ENCODE results near the gene PECR.

DNA sequence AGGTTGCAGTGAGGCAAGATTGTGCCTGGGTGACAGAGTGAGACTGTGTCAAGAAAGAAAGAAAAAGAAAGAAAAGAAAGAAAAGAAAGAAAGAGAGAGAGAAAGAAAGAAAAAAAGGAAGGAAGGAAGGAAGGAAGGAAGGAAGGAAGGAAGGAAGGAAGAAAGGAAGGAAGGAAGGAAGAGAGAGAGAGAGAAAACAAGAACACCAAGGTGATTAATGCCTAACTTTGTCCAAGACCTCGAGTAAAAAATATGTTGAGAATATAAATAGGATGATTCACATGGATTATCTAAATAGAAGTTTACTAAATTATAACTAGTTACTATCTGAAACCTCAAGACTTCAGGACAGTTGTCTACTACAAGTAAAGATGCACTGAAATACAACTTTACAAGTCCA, 7.2 kb downstream of the PECR start:
- no peak for TF ChIP-seq POLR2A (IDR thresholded peaks at IDR 0.05; ENCODE audit: low read depth, low read length)
- TF ChIP-seq, protein P1, sequence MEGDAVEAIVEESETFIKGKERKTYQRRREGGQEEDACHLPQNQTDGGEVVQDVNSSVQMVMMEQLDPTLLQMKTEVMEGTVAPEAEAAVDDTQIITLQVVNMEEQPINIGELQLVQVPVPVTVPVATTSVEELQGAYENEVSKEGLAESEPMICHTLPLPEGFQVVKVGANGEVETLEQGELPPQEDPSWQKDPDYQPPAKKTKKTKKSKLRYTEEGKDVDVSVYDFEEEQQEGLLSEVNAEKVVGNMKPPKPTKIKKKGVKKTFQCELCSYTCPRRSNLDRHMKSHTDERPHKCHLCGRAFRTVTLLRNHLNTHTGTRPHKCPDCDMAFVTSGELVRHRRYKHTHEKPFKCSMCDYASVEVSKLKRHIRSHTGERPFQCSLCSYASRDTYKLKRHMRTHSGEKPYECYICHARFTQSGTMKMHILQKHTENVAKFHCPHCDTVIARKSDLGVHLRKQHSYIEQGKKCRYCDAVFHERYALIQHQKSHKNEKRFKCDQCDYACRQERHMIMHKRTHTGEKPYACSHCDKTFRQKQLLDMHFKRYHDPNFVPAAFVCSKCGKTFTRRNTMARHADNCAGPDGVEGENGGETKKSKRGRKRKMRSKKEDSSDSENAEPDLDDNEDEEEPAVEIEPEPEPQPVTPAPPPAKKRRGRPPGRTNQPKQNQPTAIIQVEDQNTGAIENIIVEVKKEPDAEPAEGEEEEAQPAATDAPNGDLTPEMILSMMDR (conservative IDR thresholded peaks at IDR 0.05; ENCODE audit: low read depth, low read length) = no peak
- TF ChIP-seq RAD21 (IDR thresholded peaks at IDR 0.05; ENCODE audit: low read length) = no peak
- TF ChIP-seq RFX5 (IDR thresholded peaks at IDR 0.05; ENCODE audit: low read depth, low read length) = no peak
- TF ChIP-seq CEBPB (IDR thresholded peaks at IDR 0.05; ENCODE audit: low read depth, low read length) = no peak

Data from IMR-90 (cell line).